K562 treated with DMSO at 1 percent for 48 hours (cell line): ENCODE measurements around the gene TC2N. TPM values are rescaled to one million over a fixed set of nuclear protein-coding genes. Genes with fewer than 3 reads are reported as not detected.

Experiments
- total RNA-seq: library from RNA; unstranded; fragments of 300-600 nt; gene quantifications from 2 replicates; pipeline ENCODE4 v1.2.3, GENCODE V29; 2022; ENCODE audit warnings: low replicate concordance; ENCODE audit errors: extremely low read depth

Gene TC2N
- total RNA-seq = not detected in 2 replicates

DNA sequence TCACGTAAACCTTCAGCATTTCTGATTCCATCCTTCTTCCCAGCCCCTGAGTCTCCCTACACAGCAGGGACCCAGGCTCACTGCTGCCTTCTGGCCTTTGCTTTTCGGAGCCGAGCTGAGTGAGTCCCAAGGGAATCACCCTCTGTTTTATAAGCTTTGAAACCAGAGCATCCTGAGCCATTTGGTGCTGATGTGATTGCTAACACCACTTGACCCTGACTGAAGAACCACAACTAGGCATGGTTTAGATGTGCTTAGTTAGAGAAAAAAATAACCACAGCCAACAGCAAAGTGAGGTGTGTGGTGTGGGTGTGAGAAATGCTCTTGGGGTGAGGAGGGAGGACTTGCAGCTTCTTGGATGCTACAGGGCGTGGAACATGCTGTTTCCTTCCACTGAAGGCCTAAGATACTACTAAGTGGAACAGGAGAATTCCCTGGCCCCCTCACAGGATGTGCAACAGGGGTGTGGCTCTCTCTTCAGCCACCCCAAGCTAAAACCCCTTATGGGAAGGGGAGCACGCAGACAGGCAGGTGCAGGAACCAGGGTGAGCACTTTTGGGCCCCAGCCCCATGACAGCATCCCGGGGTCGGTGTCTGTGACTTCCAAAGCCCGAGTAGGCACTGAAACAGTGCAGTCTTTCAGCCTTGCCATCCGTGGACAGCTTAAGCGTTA lies at the start of gene TC2N:
TSS of gene TC2N (minus strand) at position 221 of the 673 bp plus-strand sequence. CDS start 53,767 bp downstream, outside the sequence.

DNA sequence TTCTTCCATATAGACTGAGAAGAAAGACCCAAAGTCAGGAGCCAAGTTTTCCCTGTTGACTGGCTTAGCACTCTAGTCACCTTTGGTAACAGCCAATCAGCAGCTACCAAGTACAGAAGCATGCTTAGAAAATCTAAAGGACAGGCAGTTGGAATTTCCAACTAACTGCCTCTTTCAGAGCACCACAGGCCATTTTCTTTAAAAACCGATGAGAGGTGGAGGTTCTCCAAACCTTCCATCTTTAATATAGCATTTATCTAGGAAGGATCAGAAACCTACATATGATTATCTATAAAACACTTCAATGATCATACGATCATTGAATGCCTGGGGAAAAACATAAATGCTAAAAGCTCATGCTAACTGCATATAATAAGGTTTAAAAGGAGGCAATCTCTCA lies 135.3 kb downstream of the TC2N start, which contains the start of gene CATSPERB:
TSS of gene CATSPERB (minus strand) at position 101 of the 400 bp plus-strand sequence. CDS start 2,607 bp downstream, outside the sequence.

Other genes with a start within 250 kb of the TC2N start
- gene CATSPERB, start 135.4 kb downstream of the TC2N start, total RNA-seq = not detected in 2 replicates
- not detected in 2 replicates for gene FBLN5, start 80.2 kb upstream of the TC2N start, total RNA-seq
- not detected in 2 replicates for gene TRIP11, start 172.5 kb upstream of the TC2N start, total RNA-seq
- gene ATXN3, start 239.0 kb upstream of the TC2N start, total RNA-seq = not detected in 2 replicates